IPS-NIHi7 (cell line): Measurements from ENCODE around the gene CREB3.

Source experiments
- DNase-seq: peaks from one replicate; pipeline ENCODE4 v3.0.0; 2012; ENCODE audit warnings: mixed read lengths; ENCODE audit errors: extremely low spot score

The CREB3 gene

GRCh38 chr9:35749515-35750255, 17.2 kb downstream of the CREB3 start:
- DNase-seq: no peak

GRCh38 chr9:35750256-35750531, 17.7 kb downstream of the CREB3 start:
- DNase-seq: no peak

GRCh38 chr9:35753466-35753865, 21.0 kb downstream of the CREB3 start:
- no peak for DNase-seq

GRCh38 chr9:35754264-35754663, 21.8 kb downstream of the CREB3 start, which contains the start of gene MSMP:
Gene MSMP (minus strand): TSS chr9:35754276. CDS start chr9:35754129, 147 bp downstream.
- no peak for DNase-seq

- DNase-seq: no peak
These were observed 22.6 kb downstream of the CREB3 start for GRCh38 chr9:35755071-35755470.

GRCh38 chr9:35756275-35757225, 24.1 kb downstream of the CREB3 start:
- peak; percentile 63 for DNase-seq

GRCh38 chr9:35757226-35757891, 24.9 kb downstream of the CREB3 start:
- peak; percentile 55 for DNase-seq

- no peak for DNase-seq
These were observed 25.4 kb downstream of the CREB3 start for GRCh38 chr9:35757892-35758275.

- DNase-seq: no peak
These were observed 26.1 kb downstream of the CREB3 start for GRCh38 chr9:35758475-35759050.

- DNase-seq: no peak
These were observed 27.3 kb downstream of the CREB3 start for GRCh38 chr9:35759795-35760194.

GRCh38 chr9:35760651-35761050, 28.2 kb downstream of the CREB3 start:
- no peak for DNase-seq

- DNase-seq: no peak
These were observed 30.7 kb downstream of the CREB3 start for GRCh38 chr9:35763181-35763580.

- no peak for DNase-seq
These were observed 31.3 kb downstream of the CREB3 start for GRCh38 chr9:35763803-35764202.

- no peak for DNase-seq
These were observed 34.5 kb downstream of the CREB3 start for GRCh38 chr9:35766997-35767396.

GRCh38 chr9:35767458-35767857, 35.0 kb downstream of the CREB3 start:
- DNase-seq: no peak

- DNase-seq: no peak
These were observed 37.3 kb downstream of the CREB3 start for GRCh38 chr9:35769763-35770162.

- DNase-seq: no peak
These were observed 38.6 kb downstream of the CREB3 start for GRCh38 chr9:35771075-35771433.

- no peak for DNase-seq
These were observed 39.1 kb downstream of the CREB3 start for GRCh38 chr9:35771534-35771933.

- DNase-seq: no peak
These were observed 39.5 kb downstream of the CREB3 start for GRCh38 chr9:35771943-35772342.

GRCh38 chr9:35774907-35775635, 42.6 kb downstream of the CREB3 start:
- peak; percentile 20 for DNase-seq

- no peak for DNase-seq
These were observed 43.6 kb downstream of the CREB3 start for GRCh38 chr9:35776018-35776417.
